Activated B cell treated with CpG ODN at 0.5 μM for 24 hours (primary cell): ENCODE measurements around the gene AGAP1. TPM values are rescaled to one million over a fixed set of nuclear protein-coding genes. Genes with fewer than 3 reads are reported as not detected.

Experiments
- ATAC-seq: fragments of 200-7000 bp; cut with Tn5 transposase; one replicate; pipeline ENCODE4 v1.10.0; 2021; ENCODE audit warnings: low read depth, mild to moderate bottlenecking, moderate library complexity
- CTCF ChIA-PET: fragments of 350-600 bp; sonication (Branson Sonifier 250); formaldehyde crosslinking; loops from one replicate; lab custom pipeline; 2021; ENCODE audit warnings: antibody characterized with exemption; lab: Charles Lee
- POLR2A ChIA-PET: fragments of 350-600 bp; sonication (Branson Sonifier 250); formaldehyde crosslinking; loops from one replicate; lab custom pipeline; 2021; ENCODE audit warnings: antibody characterized with exemption; lab: Charles Lee
- DNase-seq: peaks from one replicate; pipeline ENCODE4 v3.0.0; 2022
- H3K27ac Mint-ChIP-seq: one replicate; pipeline ENCODE4 v1.8.0; 2020; ENCODE audit warnings: mixed read lengths
- H3K27me3 Mint-ChIP-seq: one replicate; pipeline ENCODE4 v1.8.0; 2021; ENCODE audit warnings: mixed read lengths
- H3K36me3 Mint-ChIP-seq: one replicate; pipeline ENCODE4 v1.8.0; 2021; ENCODE audit warnings: low read depth, mixed read lengths
- H3K4me1 Mint-ChIP-seq: one replicate; pipeline ENCODE4 v1.8.0; 2021; ENCODE audit warnings: mixed read lengths
- H3K4me3 Mint-ChIP-seq: one replicate; pipeline ENCODE4 v1.8.0; 2020; ENCODE audit warnings: mild to moderate bottlenecking, mixed read lengths
- H3K9me3 Mint-ChIP-seq: one replicate; pipeline ENCODE4 v1.8.0; 2020; ENCODE audit warnings: mixed read lengths
- intact Hi-C: fragments of 100-400 bp; cut with micrococcal nuclease; formaldehyde crosslinking; loops from one replicate; pipeline ENCODE4 v1.15.1; 2024
- total RNA-seq: library from RNA; stranded (reverse); gene quantifications from 2 replicates; pipeline ENCODE4 v1.2.3, GENCODE V29; 2022
- TF ChIP-seq, protein P1 (sequence below): fragments of 200-600 bp; IDR thresholded peaks from one replicate; pipeline ENCODE4 v1.8.0; 2022; ENCODE audit warnings: antibody characterized with exemption, mild to moderate bottlenecking

The AGAP1 gene
- total RNA-seq, 1 donor from 2014 or later, result not detected

GRCh38 chr2:235727891-235728799 lies 234.3 kb downstream of the AGAP1 start:
- ChIA-PET CTCF (no interaction called here), POLR2A (no interaction called here)
- no peak overlapping the region for H3K27ac Mint-ChIP-seq
- ATAC-seq (no peak), DNase-seq (no peak)
- intact Hi-C loops, result no loop called here
- H3K4me3 Mint-ChIP-seq, result no peak overlapping the region
- TF ChIP-seq, protein P1, sequence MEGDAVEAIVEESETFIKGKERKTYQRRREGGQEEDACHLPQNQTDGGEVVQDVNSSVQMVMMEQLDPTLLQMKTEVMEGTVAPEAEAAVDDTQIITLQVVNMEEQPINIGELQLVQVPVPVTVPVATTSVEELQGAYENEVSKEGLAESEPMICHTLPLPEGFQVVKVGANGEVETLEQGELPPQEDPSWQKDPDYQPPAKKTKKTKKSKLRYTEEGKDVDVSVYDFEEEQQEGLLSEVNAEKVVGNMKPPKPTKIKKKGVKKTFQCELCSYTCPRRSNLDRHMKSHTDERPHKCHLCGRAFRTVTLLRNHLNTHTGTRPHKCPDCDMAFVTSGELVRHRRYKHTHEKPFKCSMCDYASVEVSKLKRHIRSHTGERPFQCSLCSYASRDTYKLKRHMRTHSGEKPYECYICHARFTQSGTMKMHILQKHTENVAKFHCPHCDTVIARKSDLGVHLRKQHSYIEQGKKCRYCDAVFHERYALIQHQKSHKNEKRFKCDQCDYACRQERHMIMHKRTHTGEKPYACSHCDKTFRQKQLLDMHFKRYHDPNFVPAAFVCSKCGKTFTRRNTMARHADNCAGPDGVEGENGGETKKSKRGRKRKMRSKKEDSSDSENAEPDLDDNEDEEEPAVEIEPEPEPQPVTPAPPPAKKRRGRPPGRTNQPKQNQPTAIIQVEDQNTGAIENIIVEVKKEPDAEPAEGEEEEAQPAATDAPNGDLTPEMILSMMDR, result no peak
- H3K9me3 Mint-ChIP-seq, result no peaks in the 10 kb centered on the region
- no peaks in the 10 kb centered on the region for H3K36me3 Mint-ChIP-seq
- H3K4me1 Mint-ChIP-seq, result no peaks in the 10 kb centered on the region
- peaks cover 4% of the 10 kb centered on the region for H3K27me3 Mint-ChIP-seq

- H3K27ac Mint-ChIP-seq, result no peak overlapping the region
- no peak overlapping the region for H3K4me3 Mint-ChIP-seq
- peaks cover 4% of the 10 kb centered on the region for H3K27me3 Mint-ChIP-seq
- TF ChIP-seq, protein P1, result no peak
- H3K4me1 Mint-ChIP-seq, result no peaks in the 10 kb centered on the region
- intact Hi-C loops, result no loop called here
- no peak for DNase-seq
- ATAC-seq, result no peak
- POLR2A ChIA-PET, result no interaction called here
- H3K36me3 Mint-ChIP-seq, result no peaks in the 10 kb centered on the region
- CTCF ChIA-PET, result no interaction called here
- no peaks in the 10 kb centered on the region for H3K9me3 Mint-ChIP-seq
These were observed 235.1 kb downstream of the AGAP1 start for GRCh38 chr2:235728800-235729556.

GRCh38 chr2:235729557-235729947 lies 235.7 kb downstream of the AGAP1 start:
- ChIA-PET CTCF (no interaction called here), POLR2A (no interaction called here)
- H3K4me1 Mint-ChIP-seq, result no peaks in the 10 kb centered on the region
- no peaks in the 10 kb centered on the region for H3K36me3 Mint-ChIP-seq
- H3K4me3 Mint-ChIP-seq, result no peak overlapping the region
- no peaks in the 10 kb centered on the region for H3K9me3 Mint-ChIP-seq
- TF ChIP-seq, protein P1, result no peak
- ATAC-seq, result no peak
- no peak for DNase-seq
- intact Hi-C loops, result no loop called here
- peaks cover 4% of the 10 kb centered on the region for H3K27me3 Mint-ChIP-seq
- H3K27ac Mint-ChIP-seq, result no peak overlapping the region

GRCh38 chr2:235730115-235730514 lies 236.3 kb downstream of the AGAP1 start:
- TF ChIP-seq, protein P1, result no peak
- H3K4me3 Mint-ChIP-seq, result no peak overlapping the region
- intact Hi-C loops, result no loop called here
- H3K9me3 Mint-ChIP-seq, result no peaks in the 10 kb centered on the region
- ATAC-seq, result no peak
- no peaks in the 10 kb centered on the region for H3K4me1 Mint-ChIP-seq
- ChIA-PET POLR2A (no interaction called here), CTCF (no interaction called here)
- no peak for DNase-seq
- no peak overlapping the region for H3K27ac Mint-ChIP-seq
- H3K36me3 Mint-ChIP-seq, result no peaks in the 10 kb centered on the region
- H3K27me3 Mint-ChIP-seq, result peaks cover 4% of the 10 kb centered on the region

GRCh38 chr2:235733761-235734160 lies 239.9 kb downstream of the AGAP1 start:
- CTCF ChIA-PET, result no interaction called here
- intact Hi-C loops, result no loop called here
- POLR2A ChIA-PET, result no interaction called here
- DNase-seq (no peak), ATAC-seq (no peak)
- TF ChIP-seq, protein P1, result no peak
- H3K4me3 Mint-ChIP-seq, result no peak overlapping the region
- peaks cover 4% of the 10 kb centered on the region for H3K27me3 Mint-ChIP-seq
- no peak overlapping the region for H3K27ac Mint-ChIP-seq
- H3K9me3 Mint-ChIP-seq, result no peaks in the 10 kb centered on the region
- H3K4me1 Mint-ChIP-seq, result no peaks in the 10 kb centered on the region
- no peaks in the 10 kb centered on the region for H3K36me3 Mint-ChIP-seq
